Stimulated activated CD4-positive, alpha-beta T cell treated with anti-CD3 and anti-CD28 coated beads, Interleukin-1b, Interleukin-23, amount 100 ng/mL, for 24 hours (primary cell): ENCODE measurements around the gene CNFN.

Experiments used
- DNase-seq, 4 experiments: peaks; one replicate each; pipeline ENCODE4 v3.0.0-alpha.2; 2020; ENCODE audit warnings: low read depth in 4 of 4, low spot score in 1 of 4

CNFN gene, protein sequence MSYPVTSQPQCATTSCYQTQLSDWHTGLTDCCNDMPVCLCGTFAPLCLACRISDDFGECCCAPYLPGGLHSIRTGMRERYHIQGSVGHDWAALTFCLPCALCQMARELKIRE

DNA sequence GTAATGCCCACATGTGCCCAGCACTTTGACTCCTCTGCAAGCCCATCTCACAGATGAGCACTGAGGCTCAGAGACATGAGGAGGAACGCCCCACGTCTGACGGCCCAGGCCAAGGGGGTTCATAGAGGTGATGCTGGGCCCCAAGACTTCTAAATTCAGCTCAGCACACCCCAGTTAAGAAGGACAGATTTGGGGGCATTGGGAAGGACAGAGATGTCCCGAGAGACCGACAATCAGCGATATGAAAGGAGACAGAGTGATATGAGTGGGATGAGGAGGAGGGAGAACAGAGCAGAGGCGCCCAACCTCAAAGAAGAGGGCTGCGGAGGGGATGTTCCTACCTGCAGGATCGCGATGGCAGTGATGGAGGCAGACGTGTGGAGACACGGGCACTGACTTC lies at the start of gene CNFN:
Gene CNFN (minus strand): TSS at position 399 of the 400 bp plus-strand sequence. CDS start 1,260 bp downstream, outside the sequence.
- no peak for DNase-seq

DNA sequence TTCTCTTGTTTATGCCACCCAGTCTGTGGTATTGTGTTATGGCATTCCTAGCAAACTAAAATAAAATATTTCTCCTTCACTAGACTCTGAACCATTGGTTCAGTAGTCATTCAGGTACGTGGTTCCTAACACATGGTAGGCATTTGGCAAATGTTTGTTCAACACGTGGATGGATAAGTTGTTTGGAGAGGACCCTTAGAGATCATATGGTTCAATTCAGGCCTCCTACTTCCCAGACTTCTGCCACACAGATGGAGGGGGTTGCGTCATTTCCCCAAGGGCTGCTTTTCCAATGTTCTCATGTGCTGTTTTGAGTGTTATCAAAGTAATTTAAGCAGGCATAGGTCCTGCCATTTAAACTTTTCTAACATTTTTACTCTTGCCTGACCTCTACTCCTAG lies 45.9 kb upstream of the CNFN start:
- no peak for DNase-seq

DNA sequence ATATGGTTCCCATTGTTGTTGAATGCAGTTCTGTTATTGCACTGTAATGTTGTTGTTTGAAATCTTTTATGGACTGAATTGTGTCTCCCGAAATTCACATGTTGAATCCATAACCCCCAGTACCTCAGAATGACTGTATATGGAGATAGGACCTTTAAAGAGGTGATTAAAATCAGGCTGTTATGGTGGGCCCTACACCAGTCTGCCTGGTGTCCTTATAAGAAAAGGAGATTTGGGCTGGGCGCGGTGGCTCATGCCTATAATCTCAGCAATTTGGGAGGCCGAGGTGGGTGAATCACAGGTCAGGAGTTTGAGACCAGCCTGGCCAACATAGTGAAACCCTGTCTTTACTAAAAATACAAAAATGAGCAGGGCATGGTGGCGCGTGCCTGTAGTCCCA lies 45.2 kb upstream of the CNFN start:
- DNase-seq: no peak

DNA sequence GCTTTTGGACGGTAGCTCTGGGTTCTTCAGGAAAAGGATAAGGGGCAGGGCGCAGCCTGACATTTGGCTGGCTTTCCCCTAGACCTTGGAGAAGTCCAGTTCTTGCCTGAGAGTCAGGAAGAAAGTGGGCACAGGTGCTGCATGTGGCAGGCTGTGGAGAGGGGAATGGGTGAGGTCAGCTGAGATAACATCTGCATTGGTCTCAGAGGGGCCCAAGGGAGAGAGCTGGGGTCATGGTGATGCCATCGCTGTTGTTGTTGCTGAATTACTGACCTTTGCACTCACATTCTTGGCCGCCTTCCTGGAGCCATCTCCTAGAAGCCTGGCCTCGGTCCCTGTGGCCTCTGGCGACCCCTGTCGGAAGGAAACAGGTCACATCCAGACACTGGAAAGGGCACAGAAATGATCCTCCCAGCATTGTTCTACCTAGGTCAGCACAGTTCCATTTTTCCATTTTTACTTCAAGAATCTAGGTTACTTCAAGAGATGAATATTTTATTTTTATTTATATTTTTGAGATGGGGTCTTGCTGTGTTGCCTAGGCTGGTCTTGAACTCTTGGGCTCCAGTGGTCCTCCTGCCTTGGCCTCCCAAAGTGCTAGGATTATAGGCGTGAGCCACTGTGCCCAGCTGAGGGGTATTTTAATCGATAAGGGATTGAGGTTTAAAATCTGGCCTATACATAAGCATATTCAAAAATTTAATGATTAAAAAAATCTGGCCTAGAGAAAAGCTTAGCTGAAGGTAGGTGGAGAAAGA lies 43.6 kb upstream of the CNFN start:
- peak; percentile 37 to 47 (median 42) for DNase-seq

DNA sequence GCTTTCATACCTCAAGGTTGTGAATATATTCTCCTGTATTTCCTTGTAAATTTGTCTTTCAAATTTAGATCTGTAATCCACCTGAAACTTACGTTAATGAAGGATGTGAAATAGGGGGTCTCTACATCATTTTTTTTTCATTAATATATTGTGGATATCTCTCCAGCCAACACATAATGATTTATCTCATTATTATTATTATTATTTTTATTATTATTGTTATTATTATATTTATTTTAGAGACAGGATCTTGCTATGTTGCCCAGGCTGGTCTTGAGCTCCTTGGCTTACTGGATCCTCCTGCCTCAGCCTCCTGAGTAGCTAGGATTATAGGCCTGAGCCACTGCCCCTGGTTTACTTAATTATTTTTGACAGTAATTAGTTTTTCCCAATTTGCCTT lies 41.4 kb upstream of the CNFN start:
- no peak for DNase-seq

DNA sequence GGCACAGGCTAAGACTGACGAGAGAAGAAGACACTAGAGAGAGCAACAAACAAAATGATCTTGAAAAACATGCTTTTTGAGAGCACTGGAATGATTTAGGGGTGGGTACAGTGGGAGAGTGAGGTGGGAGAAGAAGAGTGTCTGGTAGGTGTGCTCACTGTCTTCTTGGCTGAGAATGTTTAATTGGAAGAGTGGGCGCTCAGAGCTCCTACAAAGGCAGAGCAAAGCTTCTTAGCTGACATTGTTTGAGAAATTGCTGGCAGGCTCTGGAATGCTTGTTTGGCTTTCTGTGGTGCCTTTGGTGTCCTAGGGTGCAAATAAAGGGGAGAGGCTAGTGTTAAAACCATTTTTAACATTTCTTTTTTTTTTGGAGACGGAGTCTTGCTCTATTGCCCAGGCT lies 38.6 kb upstream of the CNFN start:
- no peak for DNase-seq

DNA sequence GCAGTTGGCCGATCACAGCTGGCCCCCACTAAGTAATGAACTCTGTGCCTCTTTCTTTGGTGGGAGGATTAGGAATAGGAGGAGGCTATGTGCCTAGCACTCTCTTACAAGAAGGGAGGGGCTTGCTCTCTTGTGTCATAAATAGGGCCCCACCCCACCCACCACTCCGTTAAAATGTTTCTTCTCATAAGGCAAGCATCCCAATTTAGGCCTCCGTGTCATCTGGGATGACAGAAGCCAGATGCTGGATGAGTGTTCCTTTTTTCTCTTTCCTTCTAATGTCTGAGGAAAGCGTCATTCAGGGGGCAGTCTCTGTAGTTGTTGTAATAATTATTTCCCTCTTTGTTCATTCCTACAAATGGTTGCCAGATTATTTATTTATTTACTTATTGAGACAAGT lies 37.2 kb upstream of the CNFN start, which contains the start of gene LIPE:
Gene LIPE (minus strand): TSS at position 76 of the 400 bp plus-strand sequence. CDS start 239 bp downstream, outside the sequence.
- no peak for DNase-seq

DNA sequence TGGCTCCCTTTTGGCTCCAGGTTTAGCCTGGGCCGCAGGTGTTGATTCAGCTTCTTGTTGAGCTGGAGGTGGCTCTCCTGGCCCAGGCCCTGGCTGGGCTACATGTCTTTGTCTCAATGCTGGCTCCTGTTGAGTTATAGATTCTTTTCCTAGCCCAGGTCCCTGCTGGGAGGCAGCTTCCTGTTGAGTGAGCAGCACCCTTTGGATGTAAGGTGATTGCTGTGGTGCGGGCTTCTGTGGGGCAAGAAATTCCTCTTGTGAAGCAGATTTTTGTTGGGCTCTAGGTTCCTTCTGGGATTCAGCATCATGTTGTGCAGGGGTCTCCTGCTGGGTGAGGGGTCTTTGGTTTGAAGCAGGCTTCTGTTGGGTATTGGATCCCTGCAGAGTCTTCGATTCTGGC lies 36.5 kb upstream of the CNFN start:
- no peak for DNase-seq

DNA sequence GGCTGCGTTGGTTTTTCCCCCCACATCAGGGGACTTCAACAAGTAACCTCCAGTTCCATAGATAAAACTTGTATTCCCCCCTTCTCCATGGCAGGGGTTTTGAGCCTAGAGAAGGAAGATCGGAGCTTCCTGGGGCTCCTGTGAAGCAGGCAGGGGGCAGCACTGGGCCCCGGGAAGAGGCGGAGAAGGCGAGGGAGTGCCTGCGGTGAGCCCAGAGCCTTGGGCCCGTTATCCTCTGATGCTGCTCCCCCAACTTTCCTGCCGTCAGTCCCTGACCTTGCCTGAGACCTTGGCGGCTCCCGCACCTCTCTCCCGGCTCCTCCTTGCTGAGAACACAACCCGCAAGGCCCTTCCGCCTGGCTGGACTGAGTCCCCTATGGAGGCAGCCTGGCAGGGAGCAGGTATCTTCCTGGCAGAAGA lies 34.6 kb upstream of the CNFN start:
- no peak for DNase-seq

DNA sequence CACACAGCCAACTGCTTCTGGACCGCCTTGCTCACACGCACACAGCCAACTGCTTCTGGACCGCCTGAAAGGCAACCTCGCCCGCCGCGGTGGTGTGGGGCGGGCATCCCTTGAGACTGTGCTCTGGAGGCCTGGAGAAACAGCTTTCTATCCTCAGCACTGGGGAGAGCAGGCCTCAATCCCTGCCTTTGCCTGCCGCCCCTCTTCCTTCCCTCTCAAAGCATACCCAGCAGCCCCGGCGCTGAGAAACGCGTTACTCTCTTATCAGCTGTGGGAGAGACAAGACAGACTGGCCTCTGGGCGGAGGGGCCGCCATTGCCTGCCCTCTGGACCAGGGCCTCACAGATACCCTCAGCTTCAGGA lies 34.2 kb upstream of the CNFN start:
- no peak for DNase-seq

DNA sequence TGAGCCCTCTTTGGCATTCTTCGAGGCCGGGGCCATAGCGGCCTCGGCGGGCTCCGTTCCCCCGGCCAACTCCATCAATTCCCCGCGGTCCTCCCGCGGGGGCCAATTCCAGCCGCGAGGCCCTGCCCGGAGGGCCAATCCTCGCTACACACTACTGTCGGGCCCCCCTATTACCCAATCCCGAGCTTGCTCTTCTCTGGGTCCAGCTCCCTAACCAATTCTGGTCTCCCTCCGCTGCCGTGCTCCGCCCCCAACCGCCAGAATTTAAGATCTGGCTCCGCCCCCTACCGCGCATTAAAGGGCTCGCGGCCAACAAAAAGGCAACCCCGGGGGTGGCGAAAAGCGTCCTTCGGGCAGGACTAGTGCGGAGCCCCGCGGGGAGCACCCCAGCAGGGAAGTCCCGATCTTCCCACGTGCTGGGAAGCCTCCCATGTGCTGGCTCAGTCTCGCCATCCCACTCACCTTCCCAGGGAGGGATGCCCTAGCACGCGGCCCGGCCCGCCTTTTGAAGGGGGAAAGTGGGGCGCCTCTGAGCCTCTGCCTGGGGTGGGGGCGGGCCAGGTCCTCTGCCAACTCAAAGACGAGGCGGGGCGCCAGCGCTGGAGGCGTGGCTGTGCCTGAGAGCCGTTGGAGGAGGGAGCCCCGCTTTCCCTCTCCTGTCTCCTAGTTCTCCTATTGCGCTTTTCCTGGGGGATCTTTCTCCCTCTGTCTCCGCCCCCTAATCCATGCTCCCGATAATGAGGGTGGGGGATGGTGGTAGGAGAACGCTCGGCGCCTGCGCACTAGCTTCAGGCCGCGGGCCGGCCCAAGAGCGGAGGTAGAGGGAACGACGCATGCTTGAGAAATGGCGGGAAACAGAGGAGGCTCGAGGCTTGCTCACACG lies 33.6 kb upstream of the CNFN start:
- DNase-seq: peak; percentile 89 to 91 (median 90)

DNA sequence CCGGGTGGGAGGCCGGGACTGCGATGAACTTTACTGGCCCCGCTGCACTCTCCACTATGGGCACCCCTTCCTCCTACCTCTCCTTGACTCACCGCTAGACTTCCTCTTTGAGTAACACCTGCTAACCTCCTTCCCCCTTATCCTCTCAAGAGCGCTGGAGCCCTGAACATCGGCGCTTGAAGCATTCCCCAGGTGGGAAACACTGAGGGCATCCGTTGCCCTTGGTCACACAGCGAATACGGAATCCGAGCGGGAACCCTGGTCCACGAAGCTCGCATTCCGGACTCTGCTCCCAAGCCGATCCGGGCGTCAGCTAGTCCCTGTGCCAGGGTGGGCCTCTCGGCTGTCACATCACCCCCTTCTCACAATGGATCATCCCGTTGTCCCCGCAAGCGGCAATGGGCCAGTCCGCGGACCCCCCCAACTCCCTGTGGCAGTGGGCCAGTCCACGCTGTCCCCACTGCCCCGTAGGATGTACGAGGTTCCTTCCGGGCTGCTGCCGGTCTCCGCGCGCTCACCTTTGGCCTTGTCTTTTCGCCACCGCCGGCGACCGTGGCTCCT lies 32.9 kb upstream of the CNFN start:
- DNase-seq: peak in 3 of 4 experiments; percentile 12 to 27 (median 25)

DNA sequence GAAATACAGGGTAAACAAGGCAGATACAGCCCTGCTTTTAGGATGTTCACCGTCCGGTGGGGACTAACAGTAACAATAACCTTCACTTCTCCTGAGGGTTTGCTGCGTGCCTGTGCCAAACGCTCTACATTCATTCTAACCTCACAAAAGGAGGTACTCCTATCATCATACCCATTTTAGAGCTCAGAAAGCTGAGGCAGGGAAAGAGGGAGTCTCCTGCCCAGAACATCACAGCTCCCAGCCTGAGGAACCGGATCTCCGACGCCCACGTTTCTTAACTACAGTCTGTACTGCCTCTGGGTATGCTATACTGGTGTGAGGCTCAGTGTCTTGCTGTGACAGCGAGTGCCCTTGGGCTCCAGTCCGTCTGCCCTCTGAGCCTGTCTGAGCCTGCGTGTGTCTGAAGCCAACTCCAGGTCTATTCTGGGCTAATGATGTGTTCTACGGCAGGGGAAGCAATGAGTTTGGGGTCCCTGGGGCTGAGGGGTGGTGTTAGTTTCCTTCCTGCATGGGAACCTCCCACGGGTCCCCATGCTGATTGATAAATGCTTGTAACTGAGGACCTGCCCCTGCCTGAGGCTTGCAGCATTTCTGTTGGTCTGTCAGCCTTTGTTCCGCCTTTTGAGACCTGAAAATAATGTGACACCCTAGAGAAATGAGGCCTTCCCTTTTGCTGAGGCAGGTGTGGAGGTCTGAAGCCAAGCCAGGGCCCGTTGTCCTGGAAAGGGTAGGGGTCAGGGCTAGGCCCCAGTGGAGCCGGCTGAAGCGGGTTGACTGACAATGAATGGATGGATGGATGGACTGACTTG lies 32.2 kb upstream of the CNFN start:
- no peak for DNase-seq

DNA sequence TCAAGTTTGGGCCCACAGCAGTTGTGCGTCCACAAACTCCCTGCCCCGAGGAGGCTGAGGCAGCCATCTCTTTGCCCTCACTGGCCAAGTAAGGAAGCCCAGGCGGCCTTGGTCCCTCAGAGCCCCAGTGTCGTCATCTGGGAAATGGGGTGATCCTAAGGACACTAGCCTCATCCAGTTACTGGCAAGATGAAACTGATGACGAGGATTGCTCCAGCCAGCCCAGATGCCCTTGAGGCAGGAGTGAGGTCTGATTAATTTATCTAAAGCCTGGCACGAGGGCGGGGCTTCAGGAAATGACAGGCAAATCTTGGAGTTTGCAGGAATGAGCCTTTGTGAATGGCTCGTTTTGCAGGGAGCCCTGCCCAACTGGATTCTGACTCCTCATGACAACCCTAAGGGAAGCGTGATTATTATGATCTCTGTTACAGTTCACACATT lies 31.5 kb upstream of the CNFN start:
- DNase-seq: no peak

DNA sequence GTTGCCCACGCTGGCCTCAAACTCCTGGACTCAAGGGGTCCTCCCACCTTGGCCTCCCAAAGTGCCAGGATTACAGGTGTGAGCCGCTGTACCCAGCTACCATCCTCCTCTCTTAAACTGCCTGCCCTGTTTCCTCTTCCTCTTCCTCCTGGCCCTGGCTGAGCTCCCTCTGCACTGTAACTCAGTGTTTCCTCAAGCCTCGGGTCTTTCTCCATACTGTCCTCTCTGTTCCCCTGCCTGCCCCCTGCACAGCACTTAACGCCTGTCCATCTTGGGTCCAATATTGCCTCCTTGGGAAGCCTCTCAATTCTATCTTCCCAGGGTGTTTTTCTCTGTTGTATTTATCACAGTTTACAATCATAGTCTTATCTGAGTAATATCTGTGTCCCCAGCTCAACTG lies 31.0 kb upstream of the CNFN start:
- no peak for DNase-seq

DNA sequence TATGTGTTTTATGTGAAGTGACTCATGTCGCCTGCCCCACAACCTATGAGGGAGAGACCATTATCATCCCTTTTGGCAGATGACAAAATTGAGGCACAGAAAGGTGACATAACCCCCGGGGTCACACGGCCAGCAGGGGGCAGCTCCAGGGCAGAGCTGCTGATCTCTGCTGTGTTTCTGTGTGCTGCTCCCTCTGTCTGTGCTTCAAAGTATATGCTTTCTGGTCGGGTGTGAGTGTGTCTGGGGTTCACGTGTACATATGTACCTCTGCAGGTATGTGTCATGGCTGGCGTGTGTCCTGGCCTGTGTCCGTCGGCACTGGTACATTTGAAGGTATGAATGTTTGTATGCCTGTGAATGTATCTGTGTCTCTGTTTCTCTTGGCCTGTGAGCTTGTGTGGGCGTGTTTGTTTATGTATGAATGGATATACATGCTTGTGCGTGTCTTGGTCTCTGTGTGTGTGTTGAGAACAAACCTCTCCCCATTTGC lies 30.0 kb upstream of the CNFN start:
- peak; percentile 48 to 68 (median 56) for DNase-seq

DNA sequence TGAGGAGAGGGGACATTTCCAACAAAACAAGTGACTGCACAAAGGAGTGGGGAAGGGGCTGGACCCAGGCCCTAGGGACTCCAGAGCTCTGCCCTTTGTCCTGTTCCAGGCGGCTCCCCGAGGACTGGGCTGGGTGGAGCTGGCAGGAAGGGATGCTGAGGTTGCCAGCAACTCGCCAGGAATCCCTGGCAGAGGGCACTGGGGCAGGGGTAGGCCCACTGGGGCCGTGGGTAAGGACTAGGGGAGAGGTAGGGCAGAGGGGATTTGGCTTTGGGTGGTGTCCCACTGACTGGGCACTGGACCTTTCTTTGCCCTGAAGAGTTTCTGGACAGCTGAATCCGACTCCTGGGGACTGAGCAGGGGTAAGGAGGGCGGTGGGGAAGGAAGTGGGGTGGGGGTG lies 29.2 kb upstream of the CNFN start:
- DNase-seq: no peak

DNA sequence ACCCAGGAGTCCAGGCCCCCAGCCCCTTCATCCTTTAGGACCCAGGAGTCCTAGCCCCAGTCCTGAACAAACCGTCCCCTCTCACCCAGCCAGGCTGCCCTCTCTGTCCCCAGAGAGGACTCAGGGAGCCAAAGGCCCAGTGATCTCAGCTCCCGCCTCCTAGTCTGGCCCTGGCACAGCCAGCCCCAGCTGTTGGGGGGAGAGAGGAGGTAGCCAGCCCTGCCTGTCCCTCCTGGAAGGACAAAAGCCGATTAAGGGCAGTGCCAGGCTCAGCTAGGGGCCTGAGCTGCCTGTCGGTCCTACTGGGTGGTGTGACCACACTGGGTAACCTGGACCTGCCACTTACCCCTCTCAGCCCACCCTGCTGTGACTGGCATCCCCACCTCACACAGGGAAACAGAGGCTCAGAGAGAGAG lies 22.6 kb upstream of the CNFN start:
- DNase-seq: no peak

DNA sequence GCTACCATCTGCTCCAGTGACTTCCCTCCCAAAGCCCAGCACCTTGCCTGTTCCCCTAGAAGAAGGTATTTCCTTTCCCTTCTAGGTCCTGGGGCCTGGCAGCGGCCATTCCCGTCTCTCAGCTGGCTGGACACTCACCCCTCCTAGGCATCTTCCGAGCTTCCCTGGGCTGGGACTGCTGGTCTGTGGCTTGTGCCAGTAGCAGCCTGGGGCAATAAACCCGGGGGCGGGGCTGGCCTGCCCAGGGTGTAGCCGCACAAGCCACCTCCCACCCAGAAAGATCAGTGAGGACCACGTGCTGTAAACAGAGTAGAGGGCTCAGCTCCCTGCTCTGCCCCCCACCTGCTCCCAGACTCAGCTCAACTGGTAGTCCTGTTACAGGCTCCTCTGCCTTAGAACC lies 22.1 kb upstream of the CNFN start:
- DNase-seq: no peak

DNA sequence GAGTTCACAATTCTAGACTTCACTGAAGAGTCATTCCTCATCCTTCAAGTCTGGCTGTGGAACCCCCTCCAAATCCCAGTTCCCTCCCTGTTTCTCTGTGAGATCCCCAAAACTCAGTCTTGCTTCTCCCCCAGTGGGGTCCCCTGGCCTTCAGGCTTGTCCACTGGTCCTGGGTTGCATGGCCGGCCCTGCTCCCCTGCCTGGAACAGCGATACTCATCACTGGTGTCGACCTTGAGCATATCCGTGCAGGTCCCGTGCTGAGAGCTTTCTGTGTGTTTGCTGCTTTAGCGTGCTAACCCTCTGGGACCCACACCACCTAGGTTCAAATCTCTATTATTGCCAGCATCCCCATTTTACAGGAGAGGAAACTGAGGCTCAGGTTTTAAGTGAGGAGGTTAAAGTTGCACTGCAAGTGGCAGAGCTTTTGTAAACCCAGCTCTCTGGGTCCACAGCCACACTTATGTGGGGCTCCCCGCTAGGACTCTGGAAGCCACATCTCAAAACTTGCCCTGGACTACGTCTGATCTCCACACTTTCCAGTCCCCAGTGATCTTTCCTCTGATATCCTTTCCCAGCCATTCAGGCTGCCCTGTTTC lies 21.6 kb upstream of the CNFN start:
- no peak for DNase-seq
